ENCODE data around the gene PEAR1. TPM values are rescaled to one million over a fixed set of nuclear protein-coding genes. Genes with fewer than 3 reads are reported as not detected.

PEAR1 gene
- total and polyA plus RNA-seq, 2 of the 8 experiments (the other 6 are each of a cell fraction or from before 2014, with no cell fraction given) = 0.63 to 0.71 TPM

- ChIA-PET CTCF (ENCODE audit: partially characterized antibody) (interaction anchor here (0.6 to 2.1 kb wide), 5 partner anchors 35 to 126 kb away, joined by 3 to 6 read pairs (median 4); no protein-coding TSS in a partner anchor), POLR2A (ENCODE audit: partially characterized antibody) (no interaction called here)
- Histone ChIP-seq H4K8ac (ENCODE audit: extremely low read depth, insufficient read depth, low read length) (no peak overlapping the region; the same call in 1 of the 2 replicates), H3K56ac (replicated peaks; ENCODE audit: insufficient read length, low read depth, low read length) (no peak overlapping the region), H3K9me3 (ENCODE audit: insufficient read depth in 2 of 2, low read depth in 1 of 2, low read length in 1 of 2) (no peaks in the 10 kb centered on the region), H3K4me2 (ENCODE audit: insufficient read depth in 1 of 2, low read depth in 2 of 2, low read length in 2 of 2) (no peak overlapping the region), H2BK12ac (ENCODE audit: low read depth, low read length) (no peak overlapping the region), H2BK15ac (ENCODE audit: low read length) (no peak overlapping the region), H3K23me2 (ENCODE audit: low read depth, low read length) (no peaks in the 10 kb centered on the region), H4K5ac (ENCODE audit: insufficient read length, low read depth, low read length) (no peak overlapping the region), H3K14ac (ENCODE audit: insufficient read length) (no peak overlapping the region), H3K27ac (ENCODE audit: low read depth, low read length) (no peak overlapping the region), H4K91ac (replicated peaks; ENCODE audit: insufficient read length, low read length) (no peak overlapping the region), H3K36me3 (ENCODE audit: control insufficient read depth in 2 of 4, insufficient read depth in 4 of 4, low read length in 3 of 4) (peaks cover 14 to 55% (median 36%) of the 10 kb centered on the region in 4 experiments; a peak in 7 of 8 replicates), H3K79me2 (ENCODE audit: control insufficient read depth in 1 of 2, insufficient read depth in 2 of 2, low read length in 2 of 2) (no peaks in the 10 kb centered on the region), H3K4ac (replicated peaks; ENCODE audit: insufficient read length, low read depth, low read length) (no peak overlapping the region), H3K23ac (ENCODE audit: insufficient read length) (no peak overlapping the region), H3K79me1 (ENCODE audit: low read depth, low read length) (no peaks in the 10 kb centered on the region), H3K27me3 (replicated peaks in 1 of 4; ENCODE audit: control insufficient read depth in 3 of 4, extremely low read depth in 1 of 4, insufficient read depth in 3 of 4, low read length in 3 of 4) (no peaks in the 10 kb centered on the region), H3K4me1 (replicated peaks in 1 of 4; ENCODE audit: control insufficient read depth in 3 of 4, insufficient read depth in 4 of 4, low read length in 3 of 4) (no peaks in the 10 kb centered on the region), H2BK5ac (ENCODE audit: low read depth, low read length) (no peak overlapping the region), H2AK5ac (ENCODE audit: low read depth, low read length) (no peak overlapping the region), H2BK120ac (replicated peaks; ENCODE audit: low read depth, low read length) (no peak overlapping the region), H3K9ac (replicated peaks in 1 of 4; ENCODE audit: extremely low read depth in 1 of 4, low read depth in 3 of 4, low read length in 3 of 4) (no peak overlapping the region), H2BK20ac (ENCODE audit: low read length) (no peak overlapping the region), H3K18ac (ENCODE audit: extremely low read depth, low read length) (no peak overlapping the region), H3K4me3 (ENCODE audit: extremely low read depth in 1 of 4, insufficient read depth in 2 of 4, low read depth in 3 of 4, low read length in 4 of 4) (no peak overlapping the region), H4K20me1 (replicated peaks in 1 of 2; ENCODE audit: control insufficient read depth in 1 of 2, insufficient read depth in 2 of 2, low read length in 2 of 2) (no peaks in the 10 kb centered on the region), H2AFZ (ENCODE audit: low read length) (no peak overlapping the region)
- 100% methylated on average over 3 of the region's 3 CpGs; no CpG with 5 or more reads in 1 of the 2 experiments for WGBS, 2 experiments (ENCODE audit: extremely low coverage in 1 of 2, insufficient coverage in 1 of 2, insufficient read length in 1 of 2, insufficient replicate concordance in 2 of 2, low coverage in 1 of 2, low lambda C conversion rate in 2 of 2, missing lambda C conversion rate in 1 of 2)
- FAIRE-seq = no peak
- no peak for DNase-seq (ENCODE audit: low read depth in 1 of 2, low spot score in 2 of 2)
- no peak for TF ChIP-seq ATF3 (IDR thresholded peaks at IDR 0.05; ENCODE audit: insufficient read depth, low read depth, low read length)
- TF ChIP-seq EGR1 (IDR thresholded peaks at IDR 0.05; ENCODE audit: borderline replicate concordance, low read depth, low read length) = no peak
- TF ChIP-seq CTBP2 (IDR thresholded peaks at IDR 0.05; ENCODE audit: borderline replicate concordance, insufficient read depth, insufficient read length, low read length) = no peak
- no peak for TF ChIP-seq E2F6 (IDR thresholded peaks at IDR 0.05)
- no peak for TF ChIP-seq JUN (IDR thresholded peaks at IDR 0.05; ENCODE audit: low read depth, low read length)
- TF ChIP-seq ATF2 (IDR thresholded peaks at IDR 0.05; ENCODE audit: low read length) = no peak
- TF ChIP-seq EP300 (IDR thresholded peaks at IDR 0.05; ENCODE audit: borderline replicate concordance in 1 of 2, low read depth in 2 of 2, low read length in 2 of 2) = no peak
- TF ChIP-seq KDM5A (IDR thresholded peaks at IDR 0.05; ENCODE audit: low read length) = no peak
- TF ChIP-seq KDM4A (IDR thresholded peaks at IDR 0.05; ENCODE audit: low read depth, low read length, severe bottlenecking) = no peak
These were observed 70.1 kb downstream of the PEAR1 start for GRCh38 chr1:156963621-156964020.
